Body of pancreas (tissue), 4 donors: ENCODE results near the gene SLPI.

Experiments used
- POLR2A ChIP-seq, 3 donors: fragments of 450-650 bp; IDR thresholded peaks; one replicate each; pipeline ENCODE4 v1.6.1; 2016; ENCODE audit warnings: antibody characterized with exemption in 3 of 3, mild to moderate bottlenecking in 2 of 3
- TF ChIP-seq, protein P1 (sequence below), 7 experiments: fragments of 450-650 bp in 4 of 7; fragments of 200-600 bp in 3 of 7; sonication (generic) in 3 of 7; IDR thresholded peaks; one replicate each; pipeline ENCODE4 v1.5.1; 2016 to 2019; ENCODE audit warnings: antibody characterized with exemption in 7 of 7

GRCh38 chr20:45289942-45290676, 35.7 kb upstream of the SLPI start:
- TF ChIP-seq, protein P1, sequence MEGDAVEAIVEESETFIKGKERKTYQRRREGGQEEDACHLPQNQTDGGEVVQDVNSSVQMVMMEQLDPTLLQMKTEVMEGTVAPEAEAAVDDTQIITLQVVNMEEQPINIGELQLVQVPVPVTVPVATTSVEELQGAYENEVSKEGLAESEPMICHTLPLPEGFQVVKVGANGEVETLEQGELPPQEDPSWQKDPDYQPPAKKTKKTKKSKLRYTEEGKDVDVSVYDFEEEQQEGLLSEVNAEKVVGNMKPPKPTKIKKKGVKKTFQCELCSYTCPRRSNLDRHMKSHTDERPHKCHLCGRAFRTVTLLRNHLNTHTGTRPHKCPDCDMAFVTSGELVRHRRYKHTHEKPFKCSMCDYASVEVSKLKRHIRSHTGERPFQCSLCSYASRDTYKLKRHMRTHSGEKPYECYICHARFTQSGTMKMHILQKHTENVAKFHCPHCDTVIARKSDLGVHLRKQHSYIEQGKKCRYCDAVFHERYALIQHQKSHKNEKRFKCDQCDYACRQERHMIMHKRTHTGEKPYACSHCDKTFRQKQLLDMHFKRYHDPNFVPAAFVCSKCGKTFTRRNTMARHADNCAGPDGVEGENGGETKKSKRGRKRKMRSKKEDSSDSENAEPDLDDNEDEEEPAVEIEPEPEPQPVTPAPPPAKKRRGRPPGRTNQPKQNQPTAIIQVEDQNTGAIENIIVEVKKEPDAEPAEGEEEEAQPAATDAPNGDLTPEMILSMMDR (IDR thresholded peaks at IDR 0.05), result no peak
- TF ChIP-seq POLR2A (IDR thresholded peaks at IDR 0.05), result no peak
